K562 (cell line): ENCODE results near the gene HINT3. TPM values are rescaled to one million over a fixed set of nuclear protein-coding genes. Genes with fewer than 3 reads are reported as not detected.

ENCODE experiments used
- CBX3 ChIP-seq, 2 experiments: IDR thresholded peaks; 1 replicate in 1 of 2; 2 replicates in 1 of 2; pipeline ENCODE4 v1.6.1; 2012; ENCODE audit warnings: inconsistent platforms in 2 of 2, low read length in 2 of 2, borderline replicate concordance in 1 of 2, control low read depth in 1 of 2
- CREB3L1 ChIP-seq: fragments of 450-650 bp; IDR thresholded peaks from 2 replicates; pipeline ENCODE4 v1.6.1; 2014; ENCODE audit warnings: low read depth, mild to moderate bottlenecking, moderate library complexity, borderline replicate concordance
- CXXC5 ChIP-seq: fragments of 250-450 bp; sonication (Bioruptor Pico); IDR thresholded peaks from 2 replicates; pipeline ENCODE4 v1.8.0; 2022; ENCODE audit warnings: inconsistent platforms, mild to moderate bottlenecking, moderate library complexity
- E2F3 ChIP-seq: fragments of 250-450 bp; sonication (Bioruptor Pico); IDR thresholded peaks from 2 replicates; pipeline ENCODE4 v1.4.0; 2020; ENCODE audit warnings: mild to moderate bottlenecking
- E2F5 ChIP-seq: sonication (generic); formaldehyde crosslinking; IDR thresholded peaks from 2 replicates; pipeline ENCODE4 v1.8.0; 2022; ENCODE audit warnings: mild to moderate bottlenecking, missing genetic modification reagents
- ETS1 ChIP-seq: conservative IDR thresholded peaks from 2 replicates; pipeline ENCODE4 v1.6.1; 2011; ENCODE audit warnings: low read depth, mild to moderate bottlenecking, low read length; ENCODE audit not compliant: control insufficient read depth
- GATAD2B ChIP-seq: fragments of 450-650 bp; IDR thresholded peaks from 2 replicates; pipeline ENCODE4 v1.6.1; 2017; ENCODE audit warnings: mild to moderate bottlenecking, borderline replicate concordance
- HIVEP1 ChIP-seq: fragments of 250-450 bp; sonication (Bioruptor Pico); IDR thresholded peaks from 2 replicates; pipeline ENCODE4 v1.4.0; 2020; ENCODE audit warnings: mild to moderate bottlenecking
- HMGN3 ChIP-seq: IDR thresholded peaks from 2 replicates; pipeline ENCODE4 v1.6.1; 2011; ENCODE audit warnings: borderline replicate concordance, low read depth, mild to moderate bottlenecking, mixed read lengths, low read length; ENCODE audit not compliant: insufficient read length; ENCODE audit errors: extremely low read depth
- MAZ ChIP-seq, 2 experiments: fragments of 450-650 bp in 1 of 2; sonication (generic) in 1 of 2; formaldehyde crosslinking; IDR thresholded peaks in 1 of 2; conservative IDR thresholded peaks in 1 of 2; 2 replicates each; pipeline versions ENCODE4 v1.4.0 to v1.5.0; 2020; ENCODE audit warnings: mild to moderate bottlenecking in 1 of 2, missing genetic modification reagents in 1 of 2
- MCM3 ChIP-seq: fragments of 450-650 bp; IDR thresholded peaks from 2 replicates; pipeline ENCODE4 v1.6.1; 2016
- PHF8 ChIP-seq: fragments of 200-600 bp; sonication (generic); IDR thresholded peaks from 2 replicates; pipeline ENCODE4 v1.6.1; 2012; ENCODE audit warnings: mixed run types, mild to moderate bottlenecking, inconsistent platforms, low read length, moderate library complexity, borderline replicate concordance
- RCOR1 ChIP-seq, 2 experiments: IDR thresholded peaks; 2 replicates each; pipeline ENCODE4 v1.6.1; 2012; ENCODE audit warnings: low read depth in 2 of 2, low read length in 2 of 2, borderline replicate concordance in 1 of 2, improper control_type of control experiment in 1 of 2
- SP1 ChIP-seq: sonication (generic); formaldehyde crosslinking; IDR thresholded peaks from 2 replicates; pipeline ENCODE4 v1.8.1; 2022; ENCODE audit warnings: mild to moderate bottlenecking, missing genetic modification reagents
- SUPT5H ChIP-seq: fragments of 450-650 bp; IDR thresholded peaks from 2 replicates; pipeline ENCODE4 v1.6.1; 2016
- TAL1 ChIP-seq: fragments of 450-650 bp; IDR thresholded peaks from 2 replicates; pipeline ENCODE4 v1.6.1; 2016; ENCODE audit warnings: mild to moderate bottlenecking
- ZBED1 ChIP-seq: IDR thresholded peaks from 2 replicates; pipeline ENCODE4 v1.6.1; 2014
- ZBTB7A ChIP-seq: IDR thresholded peaks from 2 replicates; pipeline ENCODE4 v1.6.1; 2011; ENCODE audit warnings: low read depth, mild to moderate bottlenecking, low read length, moderate library complexity, borderline replicate concordance; ENCODE audit not compliant: control insufficient read depth
- ZC3H8 ChIP-seq: fragments of 450-650 bp; IDR thresholded peaks from 2 replicates; pipeline ENCODE4 v1.6.1; 2017
- ZNF444 ChIP-seq: fragments of 250-450 bp; sonication (Bioruptor Pico); IDR thresholded peaks from 2 replicates; pipeline ENCODE4 v1.4.0; 2020; ENCODE audit warnings: mild to moderate bottlenecking, moderate library complexity
- ZNF511 ChIP-seq: sonication (generic); formaldehyde crosslinking; IDR thresholded peaks from 2 replicates; pipeline ENCODE4 v1.8.0; 2022; ENCODE audit warnings: mild to moderate bottlenecking, missing genetic modification reagents
- ZNF644 ChIP-seq: fragments of 200-800 bp; sonication (Bioruptor generic); IDR thresholded peaks from 2 replicates; pipeline ENCODE4 v1.6.1; 2016; ENCODE audit warnings: low read depth, missing genetic modification characterization, missing compliant biosample characterization
- polyA plus RNA-seq, 8 experiments: library from polyadenylated mRNA; depleted of rRNA in 4 of 8; stranded (reverse) in 5 of 8; unstranded in 3 of 8; fragments of >200 nt; fragmentation: Nextera tagmentation in 2 of 8; fragmentation: Illumina TruSeq in 1 of 8; extraction: Ambion mirVana in 2 of 8; extraction: Trizol in 1 of 8; gene quantifications; 2 replicates each; pipeline versions ENCODE4 v1.2.1 to v1.2.3, GENCODE V29; 2011 to 2014; ENCODE audit warnings: inconsistent platforms in 1 of 8, missing spikeins in 1 of 8
- total RNA-seq, 7 experiments: library from RNA; depleted of rRNA in 6 of 7; stranded (reverse); fragments of >200 nt in 6 of 7; fragmentation: Illumina TruSeq in 2 of 7; extraction: Trizol in 2 of 7; gene quantifications; 2 replicates each; pipeline versions ENCODE4 v1.2.1 to v1.2.3, GENCODE V29; 2011 to 2021; ENCODE audit warnings: low replicate concordance in 1 of 7

The HINT3 gene
- total and polyA plus RNA-seq, 9 of the 15 experiments (the other 6 are each of a cell fraction or from before 2014, with no cell fraction given), result 1.4 to 16.6 (median 10.8) TPM

- TF ChIP-seq ZNF644 (tag) (no peak), HIVEP1 (CRISPR knock-in tag) (no peak), TAL1 (no peak; the same call in 1 of the 2 replicates), SUPT5H (peak; percentile 97), SP1 (CRISPR knock-in tag) (peak; percentile 65), MCM3 (no peak), ETS1 (peak; percentile 34; the same call in 1 of the 2 replicates), CREB3L1 (0 out of 2 replicates have a peak, but pooled peaks have one; percentile 48), ZNF444 (no peak), E2F5 (peak; percentile 75), ZNF511 (peak; percentile 74; the same call in 1 of the 2 replicates), HMGN3 (peak; percentile 73), RCOR1 (IDR thresholded peaks at IDR 0.05; ENCODE audit: borderline replicate concordance in 1 of 2, low read depth in 2 of 2, low read length in 2 of 2) (peak in 1 of 2 experiments; percentile 71; a peak in 1 of 4 replicates), GATAD2B (peak; percentile 29), E2F3 (CRISPR knock-in tag) (0 out of 2 replicates have a peak, but pooled peaks have one; percentile 24), CBX3 (IDR thresholded peaks at IDR 0.05; ENCODE audit: borderline replicate concordance in 1 of 2, low read length in 2 of 2) (peak in 1 of 2 experiments; percentile 15; a peak in 1 of 3 replicates), MAZ (CRISPR knock-in tag; conservative IDR thresholded peaks at IDR 0.05 in 1 of 2, IDR thresholded peaks at IDR 0.05 in 1 of 2) (peak; percentile 71 to 81; a peak in 3 of 4 replicates), CXXC5 (CRISPR knock-in tag) (peak; percentile 80), ZBTB7A (peak; percentile 78), PHF8 (peak; percentile 96; the same call in 1 of the 2 replicates), ZC3H8 (no peak), ZBED1 (0 out of 2 replicates have a peak, but pooled peaks have one; percentile 73)
Observed at GRCh38 chr6:125986301-125987025, 29.9 kb downstream of the HINT3 start, which contains the start of gene TRMT11 (continued).
